HFFc6 (cell line): Measurements from ENCODE around the gene DAPK1. TPM values are rescaled to one million over a fixed set of nuclear protein-coding genes. Genes with fewer than 3 reads are reported as not detected.

Experiments
- DNase-seq: peaks from one replicate; pipeline ENCODE4 v3.0.0-alpha.2; 2018
- H3K27ac Mint-ChIP-seq: 2 replicates; pipeline ENCODE4 v1.8.0; 2020; ENCODE audit warnings: mild to moderate bottlenecking, mixed read lengths
- H3K27me3 Mint-ChIP-seq: 2 replicates; pipeline ENCODE4 v1.8.0; 2021; ENCODE audit warnings: mild to moderate bottlenecking, moderate library complexity, mixed read lengths; ENCODE audit not compliant: insufficient read depth
- H3K36me3 Mint-ChIP-seq: 2 replicates; pipeline ENCODE4 v1.8.0; 2021; ENCODE audit warnings: low read depth, mixed read lengths
- H3K4me1 Mint-ChIP-seq: 2 replicates; pipeline ENCODE4 v1.8.0; 2020; ENCODE audit warnings: low read depth, mixed read lengths
- H3K4me3 Mint-ChIP-seq: 2 replicates; pipeline ENCODE4 v1.8.0; 2020; ENCODE audit warnings: mild to moderate bottlenecking, moderate library complexity, mixed read lengths
- H3K9me3 Mint-ChIP-seq: 2 replicates; pipeline ENCODE4 v1.8.0; 2020; ENCODE audit warnings: mild to moderate bottlenecking, mixed read lengths
- total RNA-seq, 6 experiments: library from RNA; stranded (reverse); fragmentation: NEBNext Ultra II Directional; extraction: Animal tissue kit (Norgen Biotek cat#: 25700); gene quantifications; 2 replicates in 1 of 6; 3 replicates in 5 of 6; pipeline ENCODE4 v1.2.3, GENCODE V29; 2021
- TF ChIP-seq, protein P1 (sequence below): fragments of 200-600 bp; sonication (generic); IDR thresholded peaks from 2 replicates; pipeline ENCODE4 v1.5.0; 2021; ENCODE audit warnings: antibody characterized with exemption, mild to moderate bottlenecking

DAPK1 gene
- total RNA-seq, 6 experiments from 2014 or later = 0.06 to 0.36 (median 0.18) TPM

DNA sequence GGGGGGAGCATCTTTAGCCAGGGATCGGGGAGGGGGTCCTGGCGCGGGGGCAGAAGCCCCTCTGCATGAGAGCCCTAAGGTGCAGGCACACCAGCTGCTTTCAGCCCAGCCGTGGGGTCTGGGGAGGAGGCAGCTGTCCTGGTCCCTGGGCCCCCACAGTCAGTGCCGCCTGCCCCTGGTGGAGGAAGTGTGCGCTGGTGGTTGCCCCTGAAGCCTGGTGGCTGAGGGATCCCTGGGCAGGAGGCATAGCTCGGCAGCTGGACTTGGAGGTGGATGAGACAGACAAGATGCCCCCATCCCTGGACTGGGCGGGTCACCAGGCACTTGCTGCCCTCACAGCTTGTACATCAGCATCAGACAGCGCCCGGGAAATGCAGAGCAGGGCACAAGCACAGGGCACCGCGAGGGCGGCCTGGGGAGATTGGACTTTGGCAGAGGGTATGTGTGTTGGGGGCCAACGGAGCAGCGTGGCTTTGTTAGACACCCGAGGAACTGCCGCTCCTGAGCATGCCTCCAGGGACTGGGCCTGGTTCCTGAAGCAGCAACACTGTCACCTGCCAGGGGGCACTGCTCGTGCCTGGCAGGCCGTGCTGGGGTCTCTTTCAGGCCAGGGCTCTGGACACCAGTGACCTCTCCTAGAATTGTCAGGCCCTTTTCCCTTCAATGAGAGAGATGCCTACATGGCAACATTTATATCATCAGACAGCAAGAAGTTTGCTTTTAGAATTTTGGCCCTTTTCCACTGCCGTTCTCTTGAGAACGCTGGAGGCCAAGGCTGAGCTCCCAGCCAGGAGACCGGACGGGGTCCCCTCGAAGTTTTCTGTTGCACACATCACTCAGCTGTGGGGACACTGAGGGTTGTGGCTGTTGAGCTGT lies 186.3 kb downstream of the DAPK1 start:
- H3K27ac Mint-ChIP-seq = no peak overlapping the region
- no peak for DNase-seq
- H3K9me3 Mint-ChIP-seq = no peaks in the 10 kb centered on the region
- H3K36me3 Mint-ChIP-seq = no peaks in the 10 kb centered on the region
- peaks cover 9% of the 10 kb centered on the region for H3K27me3 Mint-ChIP-seq
- no peak overlapping the region for H3K4me3 Mint-ChIP-seq
- TF ChIP-seq, protein P1, sequence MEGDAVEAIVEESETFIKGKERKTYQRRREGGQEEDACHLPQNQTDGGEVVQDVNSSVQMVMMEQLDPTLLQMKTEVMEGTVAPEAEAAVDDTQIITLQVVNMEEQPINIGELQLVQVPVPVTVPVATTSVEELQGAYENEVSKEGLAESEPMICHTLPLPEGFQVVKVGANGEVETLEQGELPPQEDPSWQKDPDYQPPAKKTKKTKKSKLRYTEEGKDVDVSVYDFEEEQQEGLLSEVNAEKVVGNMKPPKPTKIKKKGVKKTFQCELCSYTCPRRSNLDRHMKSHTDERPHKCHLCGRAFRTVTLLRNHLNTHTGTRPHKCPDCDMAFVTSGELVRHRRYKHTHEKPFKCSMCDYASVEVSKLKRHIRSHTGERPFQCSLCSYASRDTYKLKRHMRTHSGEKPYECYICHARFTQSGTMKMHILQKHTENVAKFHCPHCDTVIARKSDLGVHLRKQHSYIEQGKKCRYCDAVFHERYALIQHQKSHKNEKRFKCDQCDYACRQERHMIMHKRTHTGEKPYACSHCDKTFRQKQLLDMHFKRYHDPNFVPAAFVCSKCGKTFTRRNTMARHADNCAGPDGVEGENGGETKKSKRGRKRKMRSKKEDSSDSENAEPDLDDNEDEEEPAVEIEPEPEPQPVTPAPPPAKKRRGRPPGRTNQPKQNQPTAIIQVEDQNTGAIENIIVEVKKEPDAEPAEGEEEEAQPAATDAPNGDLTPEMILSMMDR = no peak
- H3K4me1 Mint-ChIP-seq = peaks cover 18% of the 10 kb centered on the region

DNA sequence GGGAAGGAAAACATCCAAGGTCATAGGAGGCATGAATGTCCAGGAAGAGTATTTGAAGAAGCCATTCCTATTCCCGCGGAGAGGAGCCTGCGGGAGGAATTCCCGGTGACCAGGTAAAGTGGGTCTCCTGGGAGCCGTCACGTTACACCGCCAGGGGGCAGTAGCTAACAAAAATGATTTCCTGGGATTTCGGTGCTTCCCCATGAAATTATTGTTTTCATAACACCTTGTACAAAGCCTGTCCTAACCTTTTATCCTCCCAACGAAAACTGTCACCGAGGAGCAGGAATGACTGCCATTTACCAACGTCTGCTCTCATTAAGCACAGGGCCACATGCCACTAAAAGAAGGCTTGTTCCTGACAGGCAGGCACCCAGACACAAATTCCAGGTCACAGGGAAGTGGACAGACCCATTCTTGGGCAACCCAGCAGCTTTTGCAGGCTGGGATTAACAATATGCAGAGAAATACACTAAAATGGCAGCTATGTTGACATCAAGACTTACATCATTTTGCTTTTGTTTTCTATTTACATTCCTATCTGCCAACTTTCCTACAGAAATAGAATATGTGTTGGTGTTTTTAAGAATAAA lies 187.1 kb downstream of the DAPK1 start:
- peaks cover 18% of the 10 kb centered on the region for H3K4me1 Mint-ChIP-seq
- DNase-seq = no peak
- H3K9me3 Mint-ChIP-seq = no peaks in the 10 kb centered on the region
- no peaks in the 10 kb centered on the region for H3K36me3 Mint-ChIP-seq
- peaks cover 13% of the 10 kb centered on the region for H3K27me3 Mint-ChIP-seq
- TF ChIP-seq, protein P1 = peak; percentile 95
- no peak overlapping the region for H3K4me3 Mint-ChIP-seq
- no peak overlapping the region for H3K27ac Mint-ChIP-seq

DNA sequence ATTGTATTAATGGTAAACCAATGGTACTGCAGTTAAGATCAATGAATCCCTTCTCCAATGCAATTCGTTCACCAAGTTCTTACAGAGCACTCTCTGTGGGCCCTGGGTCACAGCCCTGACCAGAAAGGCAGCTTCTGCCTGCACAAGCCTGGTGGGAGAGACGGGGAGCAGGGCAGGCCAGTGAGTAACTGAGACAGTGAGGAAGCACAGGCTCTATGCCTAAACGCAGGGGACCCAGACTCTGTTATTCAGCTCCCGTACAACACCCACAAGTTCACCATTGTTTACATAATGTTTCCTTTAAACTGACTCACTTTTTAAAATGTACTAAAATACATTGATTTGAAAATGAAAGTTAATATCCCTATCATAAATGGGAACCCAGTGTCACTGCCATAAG lies 187.8 kb downstream of the DAPK1 start:
- peak overlapping the region; percentile 63 for H3K27ac Mint-ChIP-seq
- TF ChIP-seq, protein P1 = no peak; the same call in 1 of the 2 replicates
- no peak overlapping the region for H3K4me3 Mint-ChIP-seq
- H3K4me1 Mint-ChIP-seq = peaks cover 18% of the 10 kb centered on the region
- H3K27me3 Mint-ChIP-seq = peaks cover 14% of the 10 kb centered on the region
- no peaks in the 10 kb centered on the region for H3K36me3 Mint-ChIP-seq
- no peak for DNase-seq
- H3K9me3 Mint-ChIP-seq = no peaks in the 10 kb centered on the region

DNA sequence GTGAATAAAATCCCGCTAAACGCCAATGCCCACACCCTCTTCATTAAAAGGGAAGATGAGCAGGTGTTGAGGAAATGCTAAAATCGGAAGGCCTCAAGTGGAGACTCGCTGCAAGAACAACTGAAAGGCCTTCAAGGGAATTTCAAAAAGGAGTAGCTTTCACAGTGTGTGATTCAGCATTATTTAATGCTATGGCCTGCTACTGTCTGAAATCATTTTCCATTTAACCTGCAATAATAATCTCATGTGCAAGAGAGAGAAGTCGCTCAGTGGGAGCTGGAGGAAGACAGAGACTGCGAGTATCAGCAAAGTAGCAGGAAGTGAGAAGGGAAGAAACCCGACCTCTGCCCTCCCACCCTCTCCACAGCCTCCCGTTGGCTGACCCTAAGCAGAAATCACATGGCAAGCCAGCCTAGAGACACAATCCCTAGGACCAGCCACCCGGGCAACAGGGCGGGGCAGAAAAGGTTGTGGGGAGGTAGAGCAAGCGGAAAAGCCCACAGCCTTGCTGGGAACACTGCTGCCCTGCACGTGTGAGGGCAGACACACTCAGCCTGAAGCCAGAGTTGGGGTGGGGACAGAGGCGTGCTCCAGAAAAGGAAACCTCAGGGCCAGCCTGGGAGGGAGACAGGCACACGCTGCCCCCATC lies 188.3 kb downstream of the DAPK1 start:
- TF ChIP-seq, protein P1 = peak; percentile 29
- Mint-ChIP-seq H3K9me3 (no peaks in the 10 kb centered on the region), H3K27ac (peak overlapping the region; percentile 63), H3K4me1 (peaks cover 18% of the 10 kb centered on the region), H3K27me3 (peaks cover 14% of the 10 kb centered on the region), H3K4me3 (no peak overlapping the region), H3K36me3 (no peaks in the 10 kb centered on the region)
- peak; percentile 17 for DNase-seq

DNA sequence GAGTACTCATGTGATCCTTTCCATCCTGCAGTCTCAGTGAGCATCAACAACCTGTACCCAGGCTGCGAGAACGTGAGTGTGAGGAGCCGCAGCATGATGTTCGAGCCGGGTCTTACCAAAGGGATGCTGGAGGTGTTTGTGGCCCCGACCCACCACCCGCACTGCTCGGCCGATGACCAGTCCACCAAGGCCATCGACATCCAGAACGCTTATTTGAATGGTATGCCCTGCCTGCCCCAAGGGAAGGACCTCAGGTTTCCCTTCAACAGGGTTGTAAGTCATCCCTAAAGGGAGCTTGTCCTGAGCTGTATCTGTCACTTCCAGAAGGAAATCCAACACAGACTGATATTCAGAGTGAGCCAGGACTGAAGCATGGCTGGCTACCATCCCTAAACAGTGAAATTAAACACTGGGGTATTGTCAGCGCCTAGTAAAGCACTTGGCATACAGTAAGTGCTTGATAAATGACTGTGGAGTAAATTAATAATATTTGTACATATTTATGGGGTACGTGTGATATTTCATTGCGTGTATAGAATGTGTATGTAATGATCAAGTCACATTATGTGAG lies 188.9 kb downstream of the DAPK1 start:
- H3K36me3 Mint-ChIP-seq = no peaks in the 10 kb centered on the region
- no peak overlapping the region for H3K27ac Mint-ChIP-seq
- TF ChIP-seq, protein P1 = no peak
- no peak for DNase-seq
- peaks cover 18% of the 10 kb centered on the region for H3K4me1 Mint-ChIP-seq
- H3K9me3 Mint-ChIP-seq = no peaks in the 10 kb centered on the region
- no peak overlapping the region for H3K4me3 Mint-ChIP-seq
- H3K27me3 Mint-ChIP-seq = peaks cover 10% of the 10 kb centered on the region
